Coronary artery (tissue), 2 donors: Measurements from ENCODE around the gene MYBPHL.

Source experiments
- DNase-seq: peaks from one replicate; pipeline ENCODE4 v3.0.0-alpha.2; 2017; ENCODE audit warnings: low spot score
- H3K27ac ChIP-seq, 2 donors: fragments of 200-600 bp; sonication (generic); one replicate each; pipeline ENCODE4 v1.5.1; 2016 to 2019
- H3K4me3 ChIP-seq: fragments of 200-600 bp; sonication (generic); 2 replicates; pipeline ENCODE4 v1.5.1; 2016; ENCODE audit warnings: mild to moderate bottlenecking, moderate library complexity
- TF ChIP-seq, protein P1 (sequence below): fragments of 200-600 bp; sonication (generic); IDR thresholded peaks from one replicate; pipeline ENCODE4 v1.5.1; 2019; ENCODE audit warnings: antibody characterized with exemption

Gene MYBPHL

GRCh38 chr1:109280862-109281261 lies 25.9 kb downstream of the MYBPHL start:
- TF ChIP-seq, protein P1, sequence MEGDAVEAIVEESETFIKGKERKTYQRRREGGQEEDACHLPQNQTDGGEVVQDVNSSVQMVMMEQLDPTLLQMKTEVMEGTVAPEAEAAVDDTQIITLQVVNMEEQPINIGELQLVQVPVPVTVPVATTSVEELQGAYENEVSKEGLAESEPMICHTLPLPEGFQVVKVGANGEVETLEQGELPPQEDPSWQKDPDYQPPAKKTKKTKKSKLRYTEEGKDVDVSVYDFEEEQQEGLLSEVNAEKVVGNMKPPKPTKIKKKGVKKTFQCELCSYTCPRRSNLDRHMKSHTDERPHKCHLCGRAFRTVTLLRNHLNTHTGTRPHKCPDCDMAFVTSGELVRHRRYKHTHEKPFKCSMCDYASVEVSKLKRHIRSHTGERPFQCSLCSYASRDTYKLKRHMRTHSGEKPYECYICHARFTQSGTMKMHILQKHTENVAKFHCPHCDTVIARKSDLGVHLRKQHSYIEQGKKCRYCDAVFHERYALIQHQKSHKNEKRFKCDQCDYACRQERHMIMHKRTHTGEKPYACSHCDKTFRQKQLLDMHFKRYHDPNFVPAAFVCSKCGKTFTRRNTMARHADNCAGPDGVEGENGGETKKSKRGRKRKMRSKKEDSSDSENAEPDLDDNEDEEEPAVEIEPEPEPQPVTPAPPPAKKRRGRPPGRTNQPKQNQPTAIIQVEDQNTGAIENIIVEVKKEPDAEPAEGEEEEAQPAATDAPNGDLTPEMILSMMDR, result no peak
- no peak for DNase-seq
- H3K27ac ChIP-seq, result no peak overlapping the region
- H3K4me3 ChIP-seq, result no peak overlapping the region

DNA sequence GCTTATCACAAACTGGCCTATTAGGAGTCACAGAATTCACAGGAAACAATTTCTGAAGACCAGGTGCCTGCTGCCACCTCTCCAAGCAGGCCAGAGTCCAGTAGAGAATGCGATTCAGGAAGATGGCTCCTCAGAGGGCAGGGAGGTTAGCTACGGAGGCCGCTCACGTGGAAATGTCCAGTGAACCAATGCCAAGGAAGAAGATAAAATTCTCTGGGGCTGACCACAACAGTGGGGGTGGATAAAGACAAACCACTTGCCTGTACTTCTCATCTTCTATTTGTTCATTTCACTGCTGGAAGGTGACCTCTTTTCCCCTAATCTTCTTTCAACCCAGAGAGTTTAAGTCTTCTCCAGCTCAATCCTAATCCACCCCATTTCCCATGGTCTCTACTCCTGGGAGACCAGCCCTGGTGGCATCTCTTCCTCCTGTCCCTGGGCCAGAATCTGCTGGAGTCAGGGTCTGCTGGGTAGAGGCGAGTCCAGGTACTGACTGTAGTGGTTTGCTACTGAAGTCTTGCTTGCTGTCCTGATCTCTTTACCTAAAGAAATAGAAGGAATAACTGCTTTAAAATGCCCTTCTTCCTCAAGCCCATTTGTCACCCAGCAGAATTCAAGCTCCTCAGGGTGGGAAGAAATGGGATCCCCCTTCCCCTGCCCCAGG lies 27.1 kb downstream of the MYBPHL start:
- peak; percentile 58 for DNase-seq
- TF ChIP-seq, protein P1, result no peak
- H3K27ac ChIP-seq, result no peak overlapping the region
- no peak overlapping the region for H3K4me3 ChIP-seq

GRCh38 chr1:109277434-109278204 lies 29.2 kb downstream of the MYBPHL start:
- no peak overlapping the region for H3K27ac ChIP-seq
- TF ChIP-seq, protein P1, result peak; percentile 83

DNA sequence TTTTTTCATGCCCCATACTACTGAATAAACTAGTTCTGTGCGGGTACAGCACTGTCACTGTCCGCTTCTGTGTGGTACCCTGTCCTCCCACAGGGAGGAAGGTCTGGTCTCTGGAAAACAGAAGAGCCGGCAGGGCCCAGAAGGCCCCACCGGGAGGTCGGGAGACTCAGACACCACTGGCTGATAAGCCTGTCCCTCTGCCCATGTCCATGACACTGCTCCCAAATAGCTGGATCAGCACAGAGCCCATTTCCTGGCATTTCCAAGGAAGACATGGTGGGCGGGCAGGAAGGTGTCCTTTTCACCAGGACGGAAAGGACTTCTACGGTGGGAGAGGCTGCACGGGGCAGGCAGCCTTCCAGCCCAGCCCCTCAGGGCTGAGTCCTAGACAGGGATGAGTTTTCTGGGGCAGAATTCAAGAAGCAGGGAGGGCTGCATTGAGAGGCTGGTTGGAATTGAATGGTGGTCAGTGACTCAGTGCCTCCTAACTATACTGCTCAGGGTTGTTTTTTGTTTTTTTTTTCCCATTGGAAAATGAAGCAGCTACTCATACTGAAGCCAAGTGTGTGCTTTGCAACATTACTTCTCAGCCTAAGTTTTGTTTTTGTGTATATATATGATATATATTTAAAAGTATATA lies 31.0 kb downstream of the MYBPHL start:
- H3K4me3 ChIP-seq, result no peak overlapping the region
- no peak overlapping the region for H3K27ac ChIP-seq
- DNase-seq, result peak; percentile 70
- TF ChIP-seq, protein P1, result no peak

More at GRCh38 chr1:109277434-109278204, 29.2 kb downstream of the MYBPHL start:
- H3K4me3 ChIP-seq, result no peak overlapping the region
- peak; percentile 82 for DNase-seq

- no peak overlapping the region for H3K27ac ChIP-seq
- peak; percentile 69 for DNase-seq
- TF ChIP-seq, protein P1, result no peak
- no peak overlapping the region for H3K4me3 ChIP-seq
These were observed 32.0 kb downstream of the MYBPHL start for GRCh38 chr1:109274533-109275476.

DNA sequence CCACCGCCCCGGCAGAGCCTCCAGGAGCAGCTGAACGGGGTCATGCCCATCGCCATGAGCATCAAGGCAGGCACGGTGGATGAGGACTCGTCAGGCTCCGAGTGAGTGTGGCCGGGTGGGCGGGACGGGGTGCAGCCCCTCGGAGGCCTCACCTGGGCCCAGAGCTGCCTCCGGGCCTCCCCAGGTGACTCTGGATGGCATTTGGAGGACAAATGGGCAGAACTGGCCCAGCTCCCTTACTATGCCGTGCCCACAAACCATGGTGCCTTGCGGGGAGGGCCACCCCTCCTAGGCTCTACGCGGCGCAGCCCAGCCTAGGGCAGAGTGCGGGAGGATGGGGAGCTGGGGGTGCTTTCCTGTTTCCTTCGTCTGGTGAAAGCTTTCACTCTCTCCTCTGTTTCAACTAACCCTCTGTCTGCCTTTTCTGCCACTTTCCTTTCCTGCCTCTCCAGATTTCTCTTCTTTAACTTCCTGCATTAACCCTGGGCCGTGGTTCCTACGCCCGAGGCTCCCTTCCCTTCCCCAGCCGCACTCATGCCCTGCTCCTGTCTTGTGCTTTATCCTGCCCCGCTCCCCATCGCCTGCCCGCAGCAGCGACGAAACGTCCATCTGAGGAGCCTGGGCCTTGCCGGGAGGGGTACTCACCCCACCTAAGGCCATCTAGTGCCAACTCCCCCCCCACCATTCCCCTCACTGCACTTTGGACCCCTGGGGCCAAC lies 33.1 kb downstream of the MYBPHL start:
- Histone ChIP-seq H3K4me3 (no peak overlapping the region), H3K27ac (no peak overlapping the region)
- TF ChIP-seq, protein P1, result no peak
- peak; percentile 65 for DNase-seq
